ENCODE data around the gene AMZ1.
"Not testable (repeated sequence)": the region's sequence is repeated elsewhere in the genome, so short reads cannot be mapped to it uniquely, and the experiment has no call there.

AMZ1 gene

GRCh38 chr7:2727206-2727605 lies 39.2 kb downstream of the AMZ1 start:
- not testable (repeated sequence) for DNase-seq (ENCODE audit: low spot score)

- DNase-seq (ENCODE audit: low spot score), result no peak
These were observed 40.5 kb downstream of the AMZ1 start for GRCh38 chr7:2728316-2729030.

- no peak for DNase-seq (ENCODE audit: low spot score)
These were observed 41.3 kb downstream of the AMZ1 start for GRCh38 chr7:2729031-2729892.

GRCh38 chr7:2729893-2730716 lies 42.1 kb downstream of the AMZ1 start:
- DNase-seq (ENCODE audit: low spot score), result no peak

GRCh38 chr7:2730846-2731770 lies 43.1 kb downstream of the AMZ1 start:
- no peak for DNase-seq (ENCODE audit: low spot score)

GRCh38 chr7:2732388-2732787 lies 44.4 kb downstream of the AMZ1 start:
- no peak for DNase-seq (ENCODE audit: low spot score)

- DNase-seq (ENCODE audit: low spot score), result no peak
These were observed 45.1 kb downstream of the AMZ1 start for GRCh38 chr7:2732959-2733584.

GRCh38 chr7:2734084-2734686 lies 46.2 kb downstream of the AMZ1 start:
- no peak for DNase-seq (ENCODE audit: low spot score)

- DNase-seq (ENCODE audit: low spot score), result no peak
These were observed 47.0 kb downstream of the AMZ1 start for GRCh38 chr7:2734751-2735571.

- DNase-seq (ENCODE audit: low spot score), result no peak
These were observed 47.7 kb downstream of the AMZ1 start for GRCh38 chr7:2735744-2736143.

- DNase-seq (ENCODE audit: low spot score), result no peak
These were observed 48.5 kb downstream of the AMZ1 start for GRCh38 chr7:2736411-2736914.

GRCh38 chr7:2737005-2737743 lies 49.2 kb downstream of the AMZ1 start:
- DNase-seq (ENCODE audit: low spot score), result not testable (repeated sequence)

- no peak for DNase-seq (ENCODE audit: low spot score)
These were observed 50.0 kb downstream of the AMZ1 start for GRCh38 chr7:2737771-2738540.

GRCh38 chr7:2738766-2739549 lies 51.0 kb downstream of the AMZ1 start:
- DNase-seq (ENCODE audit: low spot score), result no peak

GRCh38 chr7:2743523-2744185 lies 55.7 kb downstream of the AMZ1 start:
- DNase-seq (ENCODE audit: low spot score), result not testable (repeated sequence)

- DNase-seq (ENCODE audit: low spot score), result not testable (repeated sequence)
These were observed 60.7 kb downstream of the AMZ1 start for GRCh38 chr7:2748684-2749083.

All from ecto neural progenitor cell (in vitro differentiated cells).